NCI-H510A (cell line): Measurements from ENCODE around the gene CDH4.

Source experiments
- DNase-seq: peaks from one replicate; lab custom pipeline; 2025; lab: John Stamatoyannopoulos, UW

The CDH4 gene

GRCh38 chr20:61251529-61252393, at the start of gene CDH4:
CDH4 (plus strand) TSS chr20:61252261.
- DNase-seq = no peak

- no peak for DNase-seq
Measured at GRCh38 chr20:61203320-61203719, 48.7 kb upstream of the CDH4 start.

GRCh38 chr20:61204206-61204605, 47.9 kb upstream of the CDH4 start:
- DNase-seq = no peak

DNA sequence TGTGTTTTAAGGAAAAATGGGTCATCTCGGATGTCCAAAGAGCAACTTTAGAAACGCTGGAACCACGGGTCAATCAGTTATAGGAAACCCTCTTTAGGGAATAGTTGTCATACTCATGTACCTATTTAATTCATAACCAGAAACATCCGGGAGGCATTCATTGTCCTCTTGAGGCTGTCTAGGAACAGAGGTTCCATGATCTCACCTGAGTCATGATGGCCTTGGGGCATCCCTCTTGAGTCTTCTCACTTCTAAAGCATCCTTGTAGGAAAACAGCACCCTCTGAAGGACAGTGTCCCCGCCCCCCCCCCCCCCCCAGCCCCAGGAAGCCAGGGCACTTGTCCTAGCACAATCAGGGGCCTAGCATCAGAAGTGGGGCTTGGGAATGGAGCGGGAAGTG, 46.3 kb upstream of the CDH4 start:
- no peak for DNase-seq

GRCh38 chr20:61210862-61211261, 41.2 kb upstream of the CDH4 start:
- no peak for DNase-seq

GRCh38 chr20:61217848-61218247, 34.2 kb upstream of the CDH4 start:
- DNase-seq = no peak

GRCh38 chr20:61219021-61219431, 33.0 kb upstream of the CDH4 start:
- no peak for DNase-seq

DNA sequence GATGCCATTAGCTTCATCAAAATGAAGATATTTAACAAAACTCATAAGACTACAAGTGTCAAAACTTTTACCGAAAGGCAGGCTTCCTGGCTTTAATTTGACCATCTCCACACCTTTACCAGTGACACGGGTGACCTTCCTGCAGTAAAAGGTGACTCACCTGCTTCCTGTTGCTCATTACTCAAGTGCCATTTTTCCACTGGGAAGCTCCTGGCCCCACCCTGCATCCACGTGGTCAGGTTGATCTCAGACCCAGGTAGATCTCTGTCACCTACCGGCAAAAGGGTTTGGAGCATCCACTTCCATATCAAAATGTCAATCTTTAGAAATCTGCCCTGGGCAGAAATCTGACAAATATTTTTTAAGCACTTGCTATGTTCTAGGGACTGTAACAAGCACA, 31.9 kb upstream of the CDH4 start:
- DNase-seq = no peak

DNA sequence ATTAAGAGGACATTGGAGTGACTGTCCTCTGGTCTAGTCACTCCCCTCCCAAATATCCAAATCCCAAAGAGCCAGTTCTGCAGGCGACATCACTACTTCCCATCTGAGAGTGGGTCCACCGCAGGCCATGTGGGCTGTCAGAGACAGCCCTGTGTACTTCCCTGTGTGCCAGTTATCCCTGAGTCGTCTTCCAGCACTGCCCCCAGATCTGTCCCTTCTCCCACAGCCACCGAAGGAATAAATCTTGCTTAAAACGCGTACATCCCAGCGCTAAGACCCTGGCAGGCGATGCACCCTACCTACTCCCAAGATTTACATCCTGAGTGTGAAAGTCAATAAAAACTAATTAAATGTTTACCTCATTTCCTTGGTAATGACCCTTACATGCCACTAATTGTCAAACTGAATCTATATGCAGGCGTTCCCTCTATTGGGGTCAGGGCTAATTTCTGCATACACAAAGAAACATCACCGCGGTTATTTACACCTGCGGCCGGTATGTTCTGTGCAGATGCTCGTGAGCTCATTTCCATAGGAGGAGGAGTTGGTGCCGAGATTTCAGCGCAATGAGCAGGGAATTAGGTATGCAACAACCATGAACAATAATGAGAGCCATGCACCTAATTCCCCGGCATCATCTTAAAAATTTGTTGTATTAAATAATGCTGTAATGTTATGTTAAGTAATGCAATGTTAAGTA, 31.3 kb upstream of the CDH4 start:
- DNase-seq = no peak

GRCh38 chr20:61222699-61223098, 29.4 kb upstream of the CDH4 start:
- DNase-seq = no peak

DNA sequence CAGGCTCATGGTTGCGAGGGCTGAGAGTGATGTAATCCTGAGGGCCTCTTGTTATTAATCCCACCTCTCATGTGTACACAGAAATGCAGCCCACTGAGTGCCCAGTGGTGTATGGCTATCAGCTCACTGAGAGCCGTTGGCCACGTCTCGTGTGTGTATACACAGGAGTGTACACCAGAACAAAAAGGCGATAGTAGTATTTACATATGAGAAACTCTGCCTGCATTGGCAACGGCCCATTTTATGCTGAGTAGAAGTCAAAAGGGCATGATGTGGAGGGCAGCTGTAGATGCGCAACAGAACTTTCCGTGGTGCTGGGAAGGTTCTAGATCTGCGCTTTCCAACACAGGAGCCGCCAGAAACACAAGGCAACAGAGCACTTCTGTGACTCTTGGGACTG, 28.9 kb upstream of the CDH4 start:
- DNase-seq = no peak

GRCh38 chr20:61230166-61230565, 21.9 kb upstream of the CDH4 start:
- DNase-seq = no peak

- no peak for DNase-seq
Measured at GRCh38 chr20:61233590-61233989, 18.5 kb upstream of the CDH4 start.

DNA sequence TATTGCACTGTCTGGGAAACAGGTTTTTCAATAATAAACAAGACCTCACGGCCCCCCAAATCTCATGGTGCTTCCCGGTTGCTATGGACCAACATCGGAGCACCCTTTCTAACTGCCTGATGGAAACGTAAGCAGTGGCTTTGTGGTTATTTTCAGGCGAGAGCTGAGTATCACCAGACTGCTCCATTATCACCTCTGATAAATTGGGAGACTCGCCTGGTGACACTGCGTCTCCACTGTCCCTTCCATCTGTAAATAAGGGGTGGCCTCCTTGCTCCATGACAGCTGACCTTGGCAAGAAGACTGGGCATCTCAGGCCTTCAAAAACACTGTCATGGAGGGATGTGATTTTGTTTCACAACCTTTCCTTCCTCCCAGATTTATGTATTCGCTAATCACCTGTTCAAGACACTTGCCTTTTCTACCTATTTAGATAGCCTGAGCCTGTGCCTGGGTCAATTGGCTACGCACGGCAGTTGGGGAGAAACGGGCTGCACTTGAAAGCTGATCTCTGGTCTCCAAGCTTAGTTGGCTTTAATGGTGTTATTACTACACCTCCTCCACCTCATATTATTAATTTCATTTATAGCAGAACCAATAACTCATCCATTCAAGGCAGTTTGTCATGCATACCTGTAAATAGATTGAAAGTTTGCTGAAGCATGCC, 17.7 kb upstream of the CDH4 start:
- no peak for DNase-seq

DNA sequence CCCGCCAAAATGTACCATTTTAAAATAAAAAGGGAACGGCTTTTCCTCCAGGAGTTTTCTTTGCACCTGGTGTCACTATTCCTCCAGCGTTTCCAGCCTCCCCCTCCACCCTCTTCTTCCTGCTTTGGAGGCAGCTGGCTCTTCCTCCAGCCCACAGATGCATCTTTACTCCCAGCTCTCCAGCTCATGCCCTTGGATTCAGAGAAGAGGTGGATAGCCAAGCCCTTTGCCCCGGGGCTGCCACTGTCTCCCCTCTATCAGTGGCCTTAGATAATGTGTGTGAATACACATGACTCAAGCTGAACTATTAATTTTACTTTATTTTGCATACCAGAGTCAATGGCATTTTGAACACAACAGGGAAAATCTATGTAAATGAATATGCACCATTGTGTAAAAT, 15.3 kb upstream of the CDH4 start:
- no peak for DNase-seq

DNA sequence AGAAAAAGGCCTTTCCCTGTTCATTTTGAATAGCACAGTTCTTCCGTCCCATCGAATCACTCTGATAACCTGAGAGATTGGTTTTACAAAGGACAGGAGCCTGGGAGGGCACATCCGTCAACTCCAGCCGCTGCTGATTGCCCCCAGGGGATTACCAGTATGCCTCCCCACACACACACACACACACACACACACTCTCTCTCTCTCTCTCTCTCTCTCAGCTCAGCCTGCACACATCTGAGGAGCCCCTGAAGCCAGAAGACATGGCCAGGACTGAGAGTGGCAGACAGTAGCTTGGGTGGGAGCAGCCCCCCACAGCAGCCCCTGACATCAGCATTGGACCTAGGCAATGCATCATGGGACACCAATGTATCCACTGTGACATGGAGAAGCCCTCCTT, 13.2 kb upstream of the CDH4 start:
- no peak for DNase-seq

DNA sequence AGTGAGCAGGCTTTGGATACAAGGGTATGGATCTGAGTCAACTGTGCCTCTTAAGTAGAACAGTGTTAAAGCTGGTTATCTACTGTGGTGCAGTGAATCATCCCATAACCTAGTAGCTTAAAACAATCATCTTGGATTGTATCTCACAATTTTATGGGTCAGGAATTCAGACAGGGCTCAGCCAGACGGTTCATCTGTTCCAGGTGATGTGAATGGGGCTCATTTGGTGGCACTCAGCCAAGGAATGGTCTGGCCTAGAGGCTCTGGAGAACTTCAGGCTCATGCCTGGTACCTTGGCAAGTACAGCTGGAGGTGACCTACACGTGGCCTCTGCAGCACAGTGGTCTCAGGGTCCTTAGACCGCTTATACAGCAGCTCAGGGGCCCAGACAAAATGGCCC, 11.2 kb upstream of the CDH4 start:
- no peak for DNase-seq

DNA sequence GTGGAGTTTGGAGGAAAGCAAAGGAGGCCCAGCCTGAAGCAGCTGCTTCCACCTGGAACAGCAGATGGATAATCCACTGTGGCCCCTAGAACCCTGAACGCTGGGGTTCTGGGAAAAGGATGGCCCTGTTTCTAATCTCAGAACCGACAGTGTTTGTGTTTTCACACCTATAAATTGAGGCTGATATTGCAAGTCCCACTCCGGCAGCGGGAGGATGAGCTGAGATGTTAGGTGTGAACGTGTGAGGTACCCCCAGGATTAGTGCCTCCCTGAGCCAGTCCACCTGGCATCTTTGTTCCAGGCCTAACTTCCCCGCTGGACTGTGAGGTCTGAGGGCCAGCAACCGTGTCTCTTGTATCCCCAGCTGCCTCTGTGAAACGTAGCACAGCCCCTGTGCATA, 7.8 kb upstream of the CDH4 start:
- DNase-seq = no peak

DNA sequence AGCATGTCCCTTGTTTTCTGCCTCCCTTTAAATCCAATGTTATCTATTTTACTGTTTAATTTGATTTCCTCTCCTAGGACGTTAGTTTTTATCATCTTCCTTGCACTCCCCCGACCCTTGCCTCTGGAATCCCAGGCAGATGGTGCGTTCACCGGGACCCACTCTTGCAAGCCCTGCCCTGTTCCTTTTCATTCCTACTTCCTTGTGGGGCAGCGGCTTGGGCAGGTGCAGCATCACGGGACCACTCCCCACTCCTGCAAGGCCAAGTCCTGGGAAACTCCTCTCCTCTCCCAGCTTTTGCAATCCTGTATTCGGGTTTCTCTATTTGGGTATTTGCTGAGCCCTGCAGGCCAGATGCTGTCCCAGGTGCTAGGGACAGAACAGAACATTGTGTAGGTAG, 5.8 kb upstream of the CDH4 start:
- no peak for DNase-seq

DNA sequence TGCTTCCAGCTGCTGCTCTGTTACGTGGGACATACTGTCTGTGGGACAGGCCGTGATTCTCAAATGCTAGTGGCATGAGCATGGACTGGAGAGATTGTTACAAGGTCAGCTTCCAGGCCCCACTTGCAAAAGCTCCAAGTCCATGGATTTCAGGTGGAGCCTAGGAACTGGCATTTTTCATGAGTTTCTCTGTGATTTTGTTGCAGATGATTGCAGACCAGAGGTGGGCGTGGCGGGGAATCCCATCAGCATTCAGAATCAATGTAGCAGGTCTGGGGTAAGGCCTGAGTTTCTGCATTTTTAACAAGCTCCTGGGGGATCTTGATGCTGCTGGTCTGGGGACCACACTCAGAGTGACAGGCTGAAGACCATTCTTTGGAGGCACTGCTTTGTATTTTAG, 2.4 kb upstream of the CDH4 start:
- no peak for DNase-seq

DNA sequence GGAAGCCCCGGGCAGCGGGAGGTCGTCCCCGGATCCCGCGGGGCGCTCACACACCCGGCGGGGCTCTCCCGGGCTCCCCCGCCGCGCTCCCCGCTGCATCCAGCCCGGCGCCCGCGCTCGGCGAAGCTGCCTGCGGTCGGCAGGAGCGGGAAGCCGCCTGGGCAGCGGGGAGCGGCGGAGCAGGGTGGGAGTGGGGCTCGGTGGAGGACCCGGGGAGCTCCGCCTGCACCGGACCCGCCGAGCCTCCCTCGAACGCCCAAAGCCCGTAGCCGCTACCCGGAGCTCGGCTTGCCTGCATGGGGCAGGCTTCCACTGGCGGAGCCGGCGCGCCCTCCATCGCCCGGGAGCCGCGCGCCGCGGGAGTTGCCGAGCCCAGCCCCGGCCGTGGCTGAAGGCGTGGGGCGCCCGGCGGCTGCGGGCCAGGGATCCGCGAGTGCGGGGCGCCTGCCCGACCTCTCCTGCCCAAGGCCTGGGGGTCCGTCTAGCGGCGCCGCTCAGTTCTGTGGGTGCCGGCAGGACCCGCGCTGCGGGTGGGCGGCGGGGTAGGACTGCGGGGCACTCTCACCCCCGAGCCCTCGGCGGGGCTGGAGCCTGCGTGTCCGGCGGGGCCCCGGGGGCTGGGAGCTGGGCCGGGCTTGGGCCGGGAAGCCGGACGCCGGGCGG, 671 bp downstream of the CDH4 start:
- DNase-seq = no peak

DNA sequence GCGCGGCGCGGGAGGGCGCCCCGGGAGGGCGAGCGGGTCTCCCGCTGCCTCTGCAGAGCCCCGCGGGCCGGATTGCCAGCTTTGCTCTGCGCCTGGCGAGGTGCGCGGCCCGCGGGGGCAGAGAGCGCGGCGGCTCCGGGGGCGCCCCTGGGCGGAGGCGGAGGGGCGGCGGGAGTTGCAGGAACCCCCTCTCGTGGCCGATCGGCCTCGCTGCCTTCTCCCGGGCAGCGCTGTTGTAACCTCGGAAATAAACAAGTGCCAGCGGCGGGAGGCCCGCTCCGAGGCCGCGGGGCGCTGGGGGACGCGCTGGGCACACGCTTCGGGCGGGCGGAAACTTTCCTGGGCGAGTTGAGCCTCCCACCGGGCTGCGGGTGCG, 1.2 kb downstream of the CDH4 start:
- DNase-seq = no peak
